PFSK-1 (cell line): ENCODE results near the gene IL17C.

Source experiments
- SIN3A ChIP-seq: IDR thresholded peaks from 2 replicates; pipeline ENCODE4 v1.6.1; 2012; ENCODE audit warnings: mild to moderate bottlenecking, low read length, moderate library complexity, borderline replicate concordance; ENCODE audit not compliant: insufficient read depth
- TAF1 ChIP-seq: IDR thresholded peaks from 2 replicates; pipeline ENCODE4 v1.6.1; 2012; ENCODE audit warnings: low read length, control low read depth, borderline replicate concordance; ENCODE audit not compliant: insufficient read depth

GRCh38 chr16:88595921-88596320 is 42.5 kb upstream of the IL17C start:
- TF ChIP-seq TAF1 (no peak), SIN3A (no peak)
